Muscle layer of colon (tissue), 2 donors: ENCODE results near the gene CHAD.
"Not testable (repeated sequence)": the region's sequence is repeated elsewhere in the genome, so short reads cannot be mapped to it uniquely, and the experiment has no call there.

Source experiments
- H3K27ac ChIP-seq: one replicate; pipeline ENCODE4 v1.7.0; 2013; ENCODE audit warnings: low read depth, mild to moderate bottlenecking, low read length, moderate library complexity
- H3K27me3 ChIP-seq, 2 donors: one replicate each; pipeline ENCODE4 v1.7.0; 2013; ENCODE audit warnings: low read length in 2 of 2, mild to moderate bottlenecking in 2 of 2; ENCODE audit not compliant: insufficient read depth in 2 of 2, control insufficient read depth in 1 of 2
- H3K36me3 ChIP-seq: one replicate; pipeline ENCODE4 v1.7.0; 2013; ENCODE audit warnings: mild to moderate bottlenecking, low read length; ENCODE audit not compliant: insufficient read depth
- H3K4me1 ChIP-seq: one replicate; pipeline ENCODE4 v1.7.0; 2013; ENCODE audit warnings: mild to moderate bottlenecking, low read length; ENCODE audit not compliant: insufficient read depth
- H3K4me3 ChIP-seq, 2 donors: one replicate each; pipeline ENCODE4 v1.7.0; 2013; ENCODE audit warnings: low read length in 2 of 2, low read depth in 1 of 2, mild to moderate bottlenecking in 1 of 2, moderate library complexity in 1 of 2
- H3K9ac ChIP-seq: one replicate; pipeline ENCODE4 v1.7.0; 2013; ENCODE audit warnings: low read length
- H3K9me3 ChIP-seq: one replicate; pipeline ENCODE4 v1.7.0; 2013; ENCODE audit warnings: mild to moderate bottlenecking, low read length
- donor health status: abdominal sarcoma.
- donor health status: Adenocarcinoma of cecum.

CHAD gene

DNA sequence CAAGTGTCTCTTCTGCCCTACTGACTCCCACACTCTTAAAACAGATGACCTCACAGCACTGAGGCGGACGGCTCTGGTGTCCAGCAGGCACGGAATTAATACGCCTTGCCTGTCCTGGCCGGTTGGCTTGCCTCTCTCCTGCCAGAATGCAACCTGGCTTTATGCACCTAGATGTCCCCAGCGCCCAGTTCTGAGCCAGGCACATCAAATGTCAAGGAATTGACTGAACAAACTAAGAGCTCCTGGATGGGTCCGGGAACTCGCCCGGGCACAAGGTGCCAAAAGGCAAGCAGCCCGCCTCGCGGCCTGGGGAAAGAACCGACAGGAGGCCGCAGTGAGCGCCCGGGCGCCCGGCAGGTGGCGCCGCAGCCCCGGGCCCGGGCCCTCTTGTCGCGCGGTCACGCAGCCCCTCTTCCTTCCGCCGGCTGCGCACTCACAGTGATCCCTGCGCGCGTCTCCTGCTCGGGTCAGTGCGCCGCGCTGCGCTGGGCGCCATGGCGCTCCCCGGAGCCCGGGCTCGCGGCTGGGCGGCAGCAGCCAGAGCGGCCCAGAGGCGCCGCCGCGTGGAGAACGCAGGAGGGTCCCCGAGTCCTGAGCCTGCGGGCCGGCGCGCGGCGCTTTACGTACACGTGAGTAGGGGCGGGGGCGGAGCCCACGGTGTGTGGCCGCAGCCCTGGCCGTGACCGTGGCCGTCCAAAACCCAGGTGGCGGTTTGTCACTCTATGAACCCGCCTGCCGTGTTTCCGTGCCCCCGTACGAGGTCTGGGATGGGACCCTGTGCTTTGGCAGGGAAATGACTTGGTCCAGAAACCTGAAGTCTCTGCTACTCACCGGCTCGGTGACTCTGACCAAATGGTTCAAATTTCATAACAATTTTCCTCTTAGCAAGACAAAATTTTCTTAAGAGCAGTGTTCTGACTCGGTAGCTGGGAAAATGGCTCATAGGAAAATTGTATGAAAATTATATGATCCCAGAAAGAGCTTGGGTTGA, 10.0 kb upstream of the CHAD start, which contains the start of gene RSAD1:
Gene RSAD1, plus strand, starts transcription at position 470 of the 991 bp plus-strand sequence. Its CDS starts 25 bp downstream, at position 495.
- Histone ChIP-seq H3K27me3 (no peaks in the 10 kb centered on the region), H3K4me3 (peak within 1 kb of the TSS; percentile 59 to 98), H3K4me1 (peaks cover 20% of the 10 kb centered on the region), H3K36me3 (peaks cover 13% of the 10 kb centered on the region), H3K9me3 (no peaks in the 10 kb centered on the region), H3K27ac (peak within 1 kb of the TSS; percentile 70), H3K9ac (peak within 1 kb of the TSS; percentile 71)

DNA sequence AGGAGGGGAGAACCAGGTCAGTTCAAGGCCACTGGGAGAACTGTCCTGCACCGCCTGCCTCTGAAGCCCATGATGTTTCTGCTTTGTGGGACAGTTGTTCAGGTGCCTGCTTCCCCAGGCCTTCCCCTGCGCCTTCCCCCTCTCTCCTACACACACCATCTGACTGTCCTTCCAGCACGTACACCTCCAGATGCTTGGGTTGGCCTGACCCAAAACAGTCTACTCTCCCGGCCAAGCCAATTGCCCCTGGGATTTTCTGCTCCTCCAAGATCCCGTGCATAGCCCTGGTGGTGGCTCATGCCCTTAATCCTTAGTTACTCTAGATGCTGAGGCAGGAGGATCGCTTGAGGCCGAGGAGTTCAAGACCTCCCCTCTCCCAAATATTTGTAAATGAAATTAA, 9.3 kb upstream of the CHAD start:
- Histone ChIP-seq H3K9me3 (no peaks in the 10 kb centered on the region), H3K4me3 (peak overlapping the region in 1 of 2 donors; percentile 98), H3K27me3 (no peaks in the 10 kb centered on the region), H3K9ac (peak overlapping the region; percentile 61), H3K36me3 (peaks cover 7% of the 10 kb centered on the region), H3K27ac (peak overlapping the region; percentile 70), H3K4me1 (peaks cover 20% of the 10 kb centered on the region)

DNA sequence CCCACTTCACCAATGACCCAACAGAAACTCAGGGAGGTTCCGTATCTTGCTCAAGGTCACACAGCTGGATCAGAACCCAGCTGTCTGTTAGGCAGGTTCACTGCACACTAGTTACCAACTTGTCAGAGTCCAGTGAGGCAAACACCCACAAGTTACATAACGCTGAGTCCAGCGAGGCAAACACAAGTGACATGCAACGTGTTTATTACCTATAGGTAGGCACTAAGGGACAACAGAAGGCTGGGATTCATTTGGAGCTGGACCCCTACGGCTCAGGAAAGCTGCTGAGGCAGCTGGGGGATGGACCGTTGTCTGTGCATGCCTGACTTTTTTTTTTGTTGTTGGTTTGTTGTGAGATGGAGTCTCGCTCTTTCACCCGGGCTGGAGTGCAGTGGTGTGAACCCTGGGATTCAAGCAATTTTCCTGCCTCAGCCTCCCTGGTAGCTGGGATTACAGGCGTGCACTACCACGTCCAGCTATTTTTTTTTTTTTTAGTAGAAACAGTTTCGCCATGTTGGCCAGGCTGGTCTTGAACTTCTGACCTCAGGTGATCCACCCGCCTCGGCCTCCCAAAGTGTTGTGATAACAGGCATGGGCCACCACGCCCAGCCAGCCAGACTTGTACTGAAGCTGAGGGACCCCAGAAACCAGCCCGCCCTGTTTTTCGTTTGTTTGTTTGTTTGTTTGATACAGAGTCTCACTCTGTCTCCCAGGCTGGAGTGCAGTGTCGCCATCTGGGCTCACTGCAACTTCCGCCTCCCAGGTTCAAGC, 8.1 kb upstream of the CHAD start:
- H3K9me3 ChIP-seq = no peaks in the 10 kb centered on the region
- no peaks in the 10 kb centered on the region for H3K27me3 ChIP-seq
- H3K4me1 ChIP-seq = peaks cover 16% of the 10 kb centered on the region
- no peak overlapping the region for H3K9ac ChIP-seq
- H3K36me3 ChIP-seq = peaks cover 2% of the 10 kb centered on the region
- H3K4me3 ChIP-seq = no peak overlapping the region
- no peak overlapping the region for H3K27ac ChIP-seq

DNA sequence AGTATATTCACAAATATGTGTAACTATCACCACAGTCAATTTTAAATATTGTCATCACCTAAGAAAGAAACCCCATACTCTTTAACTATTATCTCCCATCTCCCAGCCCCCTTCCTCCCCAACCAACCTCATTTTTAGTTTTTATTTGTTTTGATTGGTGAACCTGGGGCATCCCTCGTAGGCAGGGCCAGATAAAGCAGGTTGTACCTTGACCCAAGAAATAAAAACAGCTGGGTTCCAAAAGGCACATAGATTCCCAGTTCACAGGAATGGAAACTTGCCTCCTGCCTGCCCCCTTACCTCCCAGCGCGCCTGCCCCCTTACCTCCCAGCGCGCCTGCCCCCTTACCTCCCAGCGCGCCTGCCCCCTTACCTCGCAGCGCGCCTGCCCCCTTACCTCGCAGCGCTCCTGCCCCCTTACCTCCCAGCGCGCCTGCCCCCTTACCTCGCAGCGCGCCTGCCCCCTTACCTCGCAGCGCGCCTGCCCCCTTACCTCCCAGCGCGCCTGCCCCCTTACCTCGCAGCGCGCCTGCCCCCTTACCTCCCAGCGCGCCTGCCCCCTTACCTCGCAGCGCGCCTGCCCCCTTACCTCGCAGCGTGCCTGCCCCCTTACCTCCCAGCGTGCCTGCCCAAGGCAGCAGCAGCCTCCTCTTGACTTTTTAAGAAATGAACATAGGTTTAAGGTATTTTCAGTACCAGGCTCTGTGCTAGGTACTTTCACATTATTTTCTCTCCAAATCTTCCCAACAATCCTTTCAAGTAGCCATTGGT, 7.3 kb upstream of the CHAD start:
- H3K9ac ChIP-seq, H3K4me3 ChIP-seq, H3K36me3 ChIP-seq, H3K27ac ChIP-seq, H3K27me3 ChIP-seq, H3K9me3 ChIP-seq: not testable (repeated sequence)
- H3K4me1 ChIP-seq = peaks cover 16% of the 10 kb centered on the region

DNA sequence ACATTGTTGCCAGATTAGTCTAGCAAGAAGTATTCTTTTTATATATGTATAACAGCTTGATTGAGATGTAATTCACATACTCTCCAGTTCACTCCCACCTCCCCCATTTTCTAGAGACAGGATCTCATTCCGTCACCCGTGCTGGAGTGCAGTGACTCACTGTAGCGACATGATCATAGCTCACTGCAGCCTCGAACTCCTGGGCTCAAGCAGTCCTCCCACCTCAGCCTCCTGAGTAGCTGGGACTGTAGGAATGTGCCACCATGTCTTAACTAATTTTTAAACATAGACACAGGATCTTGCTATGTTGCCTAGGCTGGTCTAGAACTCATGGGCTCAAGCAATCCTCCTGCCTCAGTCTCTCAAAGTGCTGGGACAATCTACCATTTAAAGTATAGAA, 6.7 kb upstream of the CHAD start:
- Histone ChIP-seq H3K9me3 (no peaks in the 10 kb centered on the region), H3K27me3 (no peaks in the 10 kb centered on the region), H3K4me3 (no peak overlapping the region), H3K36me3 (no peaks in the 10 kb centered on the region), H3K9ac (no peak overlapping the region), H3K4me1 (peaks cover 14% of the 10 kb centered on the region), H3K27ac (no peak overlapping the region)

DNA sequence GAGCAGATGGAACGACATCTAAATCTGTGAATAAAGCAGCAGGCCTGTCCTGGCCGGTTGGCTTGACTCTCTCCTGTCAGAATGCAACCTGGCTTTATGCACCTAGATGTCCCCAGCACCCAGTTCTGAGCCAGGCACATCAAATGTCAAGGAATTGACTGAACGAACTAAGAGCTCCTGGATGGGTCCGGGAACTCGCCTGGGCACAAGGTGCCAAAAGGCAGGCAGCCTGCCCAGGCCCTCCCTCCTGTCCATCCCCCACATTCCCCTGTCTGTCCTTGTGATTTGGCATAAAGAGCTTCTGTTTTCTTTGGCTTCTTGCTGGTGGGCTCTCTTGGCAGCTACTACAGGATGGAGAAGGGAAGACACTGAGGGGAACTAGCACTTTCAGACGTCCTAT, 5.8 kb upstream of the CHAD start:
- H3K27ac ChIP-seq = no peak overlapping the region
- H3K9ac ChIP-seq = no peak overlapping the region
- peaks cover 7% of the 10 kb centered on the region for H3K4me1 ChIP-seq

DNA sequence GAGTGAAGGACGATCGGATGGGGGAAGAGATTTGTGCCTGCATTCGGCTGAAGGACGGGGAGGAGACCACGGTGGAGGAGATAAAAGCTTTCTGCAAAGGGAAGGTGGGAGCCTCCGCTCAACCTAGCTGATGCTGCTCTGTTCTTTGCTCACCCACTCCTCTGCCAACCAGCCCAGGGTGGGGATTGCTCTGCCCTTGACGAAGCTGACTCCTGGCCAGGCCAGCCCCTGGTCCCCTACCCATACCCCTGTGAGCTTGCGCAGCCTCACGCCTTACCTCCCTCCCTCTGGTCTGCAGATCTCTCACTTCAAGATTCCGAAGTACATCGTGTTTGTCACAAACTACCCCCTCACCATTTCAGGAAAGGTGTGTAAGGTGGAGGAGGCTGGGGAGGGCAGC, 5.2 kb upstream of the CHAD start:
- Histone ChIP-seq H3K9ac (no peak overlapping the region), H3K4me3 (no peak overlapping the region), H3K27me3 (peaks cover 0 to under 1% of the 10 kb centered on the region in 2 donors), H3K9me3 (no peaks in the 10 kb centered on the region), H3K36me3 (no peaks in the 10 kb centered on the region), H3K4me1 (peaks cover 12% of the 10 kb centered on the region), H3K27ac (no peak overlapping the region)

More for the DNA sequence above, 5.8 kb upstream of the CHAD start:
- no peaks in the 10 kb centered on the region for H3K27me3 ChIP-seq
- no peaks in the 10 kb centered on the region for H3K36me3 ChIP-seq
- H3K9me3 ChIP-seq = no peaks in the 10 kb centered on the region
- H3K4me3 ChIP-seq = no peak overlapping the region

DNA sequence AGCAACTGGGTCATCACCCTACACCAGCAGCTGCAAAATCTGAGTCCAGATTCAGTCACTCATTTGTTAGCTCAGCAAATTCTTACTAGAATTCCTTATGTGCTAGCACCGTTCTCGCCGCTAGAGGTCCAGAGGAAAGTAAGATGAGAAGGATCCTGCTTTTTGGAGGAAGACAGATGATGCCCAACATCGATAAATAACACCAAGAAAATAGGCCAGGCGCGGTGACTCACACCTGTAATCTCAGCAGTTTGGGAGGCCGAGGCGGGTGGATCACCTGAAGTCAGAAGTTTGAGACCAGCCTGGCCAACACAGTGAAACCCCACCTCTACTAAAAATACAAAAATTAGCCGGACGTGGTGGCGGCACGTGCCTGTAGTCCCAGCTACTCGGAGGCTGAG, 4.1 kb upstream of the CHAD start:
- H3K9me3 ChIP-seq, H3K36me3 ChIP-seq, H3K4me1 ChIP-seq, H3K4me3 ChIP-seq, H3K27ac ChIP-seq, H3K9ac ChIP-seq: not testable (repeated sequence)
- peaks cover 8 to 12% of the 10 kb centered on the region in 2 donors for H3K27me3 ChIP-seq

DNA sequence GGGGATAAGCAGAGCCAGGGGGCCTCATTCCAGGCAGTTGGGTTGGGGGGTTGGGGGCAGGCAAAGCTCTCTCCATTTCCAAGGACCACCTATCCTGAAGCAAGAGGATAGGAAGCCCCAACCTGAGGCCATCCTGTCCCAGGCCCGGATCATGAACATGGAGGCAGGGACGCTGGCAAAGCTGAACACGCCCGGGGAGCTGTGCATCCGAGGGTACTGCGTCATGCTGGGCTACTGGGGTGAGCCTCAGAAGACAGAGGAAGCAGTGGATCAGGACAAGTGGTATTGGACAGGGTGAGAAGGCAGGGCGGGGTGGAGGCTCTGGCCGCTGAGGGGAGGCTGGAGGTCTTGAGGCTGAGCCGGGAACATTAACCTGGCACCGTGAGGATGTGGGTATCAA, 3.6 kb upstream of the CHAD start:
- Histone ChIP-seq H3K4me3 (no peak overlapping the region), H3K4me1 (peaks cover 9% of the 10 kb centered on the region), H3K27ac (no peak overlapping the region), H3K9ac (no peak overlapping the region), H3K27me3 (peaks cover 11 to 17% of the 10 kb centered on the region in 2 donors), H3K9me3 (no peaks in the 10 kb centered on the region), H3K36me3 (no peaks in the 10 kb centered on the region)

DNA sequence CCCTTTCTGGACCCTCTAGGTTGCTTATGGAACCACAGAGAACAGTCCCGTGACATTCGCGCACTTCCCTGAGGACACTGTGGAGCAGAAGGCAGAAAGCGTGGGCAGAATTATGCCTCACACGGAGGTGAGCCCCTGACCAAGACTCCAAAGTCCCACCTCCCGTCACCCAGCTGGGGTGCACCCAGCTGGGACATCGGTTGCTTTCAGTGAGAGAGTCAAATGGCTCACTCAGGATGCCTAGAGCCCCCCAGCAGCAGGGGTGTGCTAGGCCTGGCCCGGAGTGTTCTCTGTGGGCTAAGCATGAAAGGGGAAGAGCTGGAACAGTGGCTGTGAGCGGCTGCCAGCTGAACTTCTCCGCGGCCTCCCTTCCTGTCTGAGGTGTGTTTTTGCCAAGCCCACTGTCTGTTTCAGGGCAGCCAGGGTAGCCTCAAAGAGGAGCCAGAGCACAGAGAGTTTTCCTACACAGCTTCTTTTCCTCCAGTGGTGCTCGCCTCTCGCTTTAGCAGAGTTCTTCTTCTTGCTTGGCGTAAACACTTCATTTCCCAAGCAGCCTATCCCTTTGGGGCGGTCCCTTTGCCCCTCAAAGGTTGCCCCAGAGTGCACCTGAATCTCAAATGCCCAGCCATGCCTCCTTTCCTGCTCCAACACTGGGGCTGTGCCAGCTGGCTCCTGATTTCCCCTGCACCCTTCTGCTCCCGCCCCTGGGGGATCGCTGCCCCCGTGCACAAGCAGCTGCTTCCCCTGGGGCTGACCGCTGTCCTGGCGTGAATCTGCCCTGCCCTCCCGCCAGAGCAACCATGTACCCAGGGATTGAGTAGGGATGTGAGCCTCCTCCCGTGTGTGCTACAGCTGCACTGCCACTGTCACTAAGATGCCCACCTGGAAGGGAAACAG, 2.6 kb upstream of the CHAD start:
- Histone ChIP-seq H3K4me3 (no peak overlapping the region), H3K27ac (no peak overlapping the region), H3K27me3 (peaks cover 11 to 17% of the 10 kb centered on the region in 2 donors), H3K36me3 (no peaks in the 10 kb centered on the region), H3K9ac (no peak overlapping the region), H3K4me1 (peaks cover 9% of the 10 kb centered on the region), H3K9me3 (no peaks in the 10 kb centered on the region)
